ENCODE data around the gene FCN2. TPM values are rescaled to one million over a fixed set of nuclear protein-coding genes. Genes with fewer than 3 reads are reported as not detected.

The FCN2 gene
- total RNA-seq, 2 donors from 2014 or later, result 2.0 TPM; not detected in 1

Small RNA genes within 50 kb of the gene (microRNA-seq; reads per million reads assigned to microRNA genes)
- gene MIR3689A (0 reads per million in 2 donors), gene MIR3689B (0 reads per million in 2 donors), gene MIR3689C (0 reads per million in 2 donors), gene MIR3689D1 (0 reads per million in 2 donors), gene MIR3689D2 (0 reads per million in 2 donors), gene MIR3689E (0 reads per million in 2 donors), gene MIR3689F (0 reads per million in 2 donors)

Other genes starting within 250 kb of the FCN2 start
- gene COL5A1, start 239.0 kb upstream of the FCN2 start, total RNA-seq, result 10 to 100 TPM; 29.8 to 35.2 TPM
- gene FCN1, start 37.1 kb downstream of the FCN2 start, total RNA-seq, result 10 to 100 TPM in 1 of 2 donors, 1 to 10 TPM in 1; 5.7 to 12.0 TPM
- 10 to 100 TPM; 13.9 to 25.5 TPM for gene OLFM1, start 206.9 kb downstream of the FCN2 start, total RNA-seq